PC-3 (cell line): ENCODE measurements around the gene LGI2. TPM values are rescaled to one million over a fixed set of nuclear protein-coding genes. Genes with fewer than 3 reads are reported as not detected.

ENCODE experiments used
- ATAC-seq: fragments of 200-7000 bp; cut with Tn5 transposase; 2 replicates; pipeline ENCODE4 v1.9.1; 2020; ENCODE audit warnings: mild to moderate bottlenecking, moderate library complexity
- BruUV-seq: library from RNA; stranded (reverse); fragments of 400-500 nt; replicated peaks from 2 replicates; lab custom pipeline; 2021; lab: Mats Ljungman, UMichigan
- CTCF ChIA-PET: fragments of 300-600 bp; sonication (Branson Sonifier 250); formaldehyde crosslinking; loops from one replicate; lab custom pipeline; 2022; ENCODE audit warnings: antibody characterized with exemption; lab: Charles Lee
- POLR2A ChIA-PET: fragments of 300-600 bp; sonication (Branson Sonifier 250); formaldehyde crosslinking; loops from one replicate; lab custom pipeline; 2022; ENCODE audit warnings: antibody characterized with exemption; ENCODE audit not compliant: unreplicated experiment; lab: Charles Lee
- DNase-seq: peaks from one replicate; pipeline ENCODE4 v3.0.0-alpha.2; 2015
- H2AFZ ChIP-seq: fragments of 300-600 bp; sonication (generic); 2 replicates; pipeline ENCODE4 v1.6.0; 2016; ENCODE audit warnings: antibody characterized with exemption, low read length
- H3F3A ChIP-seq: fragments of 300-600 bp; sonication (generic); one replicate; pipeline ENCODE4 v1.6.0; 2017; ENCODE audit warnings: antibody characterized with exemption, low read length, control low read depth, mild to moderate bottlenecking; ENCODE audit not compliant: unreplicated experiment
- H3K27ac ChIP-seq: fragments of 300-600 bp; sonication (generic); 2 replicates; pipeline ENCODE4 v1.5.1; 2016; ENCODE audit warnings: mild to moderate bottlenecking, low read length
- H3K27me3 ChIP-seq: fragments of 300-600 bp; sonication (generic); 2 replicates; pipeline ENCODE4 v1.6.1; 2016; ENCODE audit warnings: low read length, mixed read lengths
- H3K36me3 ChIP-seq: fragments of 300-600 bp; sonication (generic); 2 replicates; pipeline ENCODE4 v1.6.1; 2016; ENCODE audit warnings: low read depth, mixed run types, low read length, mixed read lengths
- H3K4me1 ChIP-seq: fragments of 300-600 bp; sonication (generic); 2 replicates; pipeline ENCODE4 v1.5.1; 2016; ENCODE audit warnings: low read length; ENCODE audit not compliant: insufficient read depth
- H3K4me2 ChIP-seq: fragments of 300-600 bp; sonication (generic); 2 replicates; pipeline ENCODE4 v1.6.0; 2016; ENCODE audit warnings: low read length
- H3K4me3 ChIP-seq: fragments of 300-600 bp; sonication (generic); 2 replicates; pipeline ENCODE4 v1.5.1; 2016; ENCODE audit warnings: mild to moderate bottlenecking, low read length, mixed read lengths
- H3K79me2 ChIP-seq: fragments of 300-600 bp; sonication (generic); 2 replicates; pipeline ENCODE4 v1.6.1; 2017; ENCODE audit warnings: low read length, mixed read lengths
- H3K9ac ChIP-seq: fragments of 300-600 bp; sonication (generic); 2 replicates; pipeline ENCODE4 v1.6.0; 2016; ENCODE audit warnings: mild to moderate bottlenecking, low read length
- H3K9me2 ChIP-seq: fragments of 300-600 bp; sonication (generic); replicated peaks from 2 replicates; pipeline ENCODE4 v1.6.1; 2016; ENCODE audit warnings: mixed run types, low read length, mixed read lengths
- H3K9me3 ChIP-seq: fragments of 300-600 bp; sonication (generic); 2 replicates; pipeline ENCODE4 v1.6.1; 2016; ENCODE audit warnings: low read length, mixed read lengths
- H4K20me1 ChIP-seq: fragments of 300-600 bp; sonication (generic); 2 replicates; pipeline ENCODE4 v1.6.1; 2016; ENCODE audit warnings: low read length, mixed read lengths
- CTCF ChIP-seq: fragments of 300-600 bp; sonication (generic); conservative IDR thresholded peaks from 2 replicates; pipeline ENCODE4 v1.5.1; 2017; ENCODE audit warnings: antibody characterized with exemption, low read depth, mild to moderate bottlenecking, low read length
- EZH2 ChIP-seq: fragments of 300-600 bp; sonication (generic); IDR thresholded peaks from one replicate; pipeline ENCODE4 v1.6.1; 2017; ENCODE audit warnings: antibody characterized with exemption, mild to moderate bottlenecking, low read length; ENCODE audit not compliant: unreplicated experiment
- EZH2phosphoT487 ChIP-seq: fragments of 300-600 bp; sonication (generic); IDR thresholded peaks from 2 replicates; pipeline ENCODE4 v1.6.1; 2018; ENCODE audit warnings: mild to moderate bottlenecking, antibody characterized with exemption, low read length, borderline replicate concordance
- intact Hi-C: fragments of 100-400 bp; cut with micrococcal nuclease; formaldehyde crosslinking; loops from 2 replicates; pipeline ENCODE4 v1.9.0; 2023
- total RNA-seq: library from RNA; depleted of rRNA; stranded (reverse); fragments of >200 nt; gene quantifications from 2 replicates; pipeline ENCODE4 v1.2.3, GENCODE V29; 2014; rRNA removed

Gene LGI2
- total RNA-seq, 1 experiment from 2014 or later: 0.18 TPM

- no peaks in the 10 kb centered on the region for H4K20me1 ChIP-seq
- H3K4me3 ChIP-seq: no peak overlapping the region
- no peak overlapping the region for H2AFZ ChIP-seq
- H3K79me2 ChIP-seq: no peaks in the 10 kb centered on the region
- H3K36me3 ChIP-seq: no peaks in the 10 kb centered on the region
- TF ChIP-seq EZH2phosphoT487: no peak
- no peak for TF ChIP-seq EZH2
- no peak for TF ChIP-seq CTCF
- DNase-seq (no peak), ATAC-seq (no peak)
- H3K27me3 ChIP-seq: no peaks in the 10 kb centered on the region
- H3F3A ChIP-seq: no peaks in the 10 kb centered on the region
- H3K27ac ChIP-seq: no peak overlapping the region
- intact Hi-C loops: no loop called here
- ChIA-PET POLR2A (no interaction called here), CTCF (no interaction called here)
- BruUV-seq: no TSS peak
- no peaks in the 10 kb centered on the region for H3K9me2 ChIP-seq
- no peak overlapping the region for H3K9ac ChIP-seq
- no peaks in the 10 kb centered on the region for H3K4me1 ChIP-seq
- no peaks in the 10 kb centered on the region for H3K9me3 ChIP-seq
- no peak overlapping the region for H3K4me2 ChIP-seq
These were observed 74.7 kb downstream of the LGI2 start for GRCh38 chr4:24956091-24956490.

GRCh38 chr4:24952667-24953066 lies 78.1 kb downstream of the LGI2 start:
- Histone ChIP-seq H3K4me1 (no peaks in the 10 kb centered on the region), H3K4me2 (no peak overlapping the region), H3K9me3 (no peaks in the 10 kb centered on the region), H3K79me2 (no peaks in the 10 kb centered on the region), H4K20me1 (no peaks in the 10 kb centered on the region), H3K27ac (no peak overlapping the region), H3F3A (no peaks in the 10 kb centered on the region), H3K9ac (no peak overlapping the region), H2AFZ (no peak overlapping the region), H3K9me2 (no peaks in the 10 kb centered on the region), H3K4me3 (no peak overlapping the region), H3K36me3 (no peaks in the 10 kb centered on the region), H3K27me3 (no peaks in the 10 kb centered on the region)
- BruUV-seq: no TSS peak
- ChIA-PET CTCF (no interaction called here), POLR2A (no interaction called here)
- DNase-seq (no peak), ATAC-seq (no peak)
- no peak for TF ChIP-seq EZH2
- no peak for TF ChIP-seq CTCF
- no peak for TF ChIP-seq EZH2phosphoT487
- intact Hi-C loops: no loop called here

GRCh38 chr4:24949970-24950369 lies 80.8 kb downstream of the LGI2 start:
- no peak overlapping the region for H3K4me3 ChIP-seq
- H4K20me1 ChIP-seq: no peaks in the 10 kb centered on the region
- H3K27ac ChIP-seq: no peak overlapping the region
- DNase-seq (no peak), ATAC-seq (no peak)
- no peak overlapping the region for H3K9ac ChIP-seq
- no peaks in the 10 kb centered on the region for H3K9me2 ChIP-seq
- no peak overlapping the region for H2AFZ ChIP-seq
- intact Hi-C loops: no loop called here
- ChIA-PET POLR2A (no interaction called here), CTCF (no interaction called here)
- TF ChIP-seq EZH2: no peak
- H3K4me1 ChIP-seq: no peaks in the 10 kb centered on the region
- H3K9me3 ChIP-seq: no peaks in the 10 kb centered on the region
- BruUV-seq: no TSS peak
- no peaks in the 10 kb centered on the region for H3K79me2 ChIP-seq
- no peaks in the 10 kb centered on the region for H3K36me3 ChIP-seq
- H3K4me2 ChIP-seq: no peak overlapping the region
- no peaks in the 10 kb centered on the region for H3K27me3 ChIP-seq
- H3F3A ChIP-seq: no peaks in the 10 kb centered on the region

Other genes with a start within 250 kb of the LGI2 start
- 10.7 and 16.4 TPM in 2 replicates for gene SOD3, start 235.4 kb downstream of the LGI2 start, total RNA-seq
- gene CCDC149, start 117.9 kb downstream of the LGI2 start, total RNA-seq: 5.9 and 7.9 TPM in 2 replicates
- 3.1 and 5.2 TPM in 2 replicates for gene SEPSECS, start 129.5 kb upstream of the LGI2 start, total RNA-seq
- 13.3 and 18.1 TPM in 2 replicates for gene PI4K2B, start 203.1 kb upstream of the LGI2 start, total RNA-seq